SK-N-DZ (cell line): Measurements from ENCODE around the gene VPS26A. TPM values are rescaled to one million over a fixed set of nuclear protein-coding genes. Genes with fewer than 3 reads are reported as not detected.

ENCODE experiments used
- DNase-seq: peaks from one replicate; pipeline ENCODE4 v3.0.0-alpha.2; 2015; ENCODE audit warnings: low spot score
- polyA plus RNA-seq, 2 experiments: library from polyadenylated mRNA; depleted of rRNA; stranded (reverse); fragments of >200 nt; gene quantifications; 2 replicates each; pipeline ENCODE4 v1.2.3, GENCODE V29; 2014

The VPS26A gene
- polyA plus RNA-seq (2014; cell fraction: cytosol; rRNA removed): 19.1 and 28.5 TPM in 2 replicates
- 13.1 and 21.7 TPM in 2 replicates for polyA plus RNA-seq (2014; cell fraction: nucleus; rRNA removed)

GRCh38 chr10:69123747-69124562 lies at the start of gene VPS26A:
VPS26A (plus strand) TSS chr10:69124178; CDS start chr10:69124278, 100 bp downstream.
- peak; percentile 97 for DNase-seq

GRCh38 chr10:69074532-69074931 lies 49.4 kb upstream of the VPS26A start:
- DNase-seq: no peak

GRCh38 chr10:69075431-69075830 lies 48.5 kb upstream of the VPS26A start:
- DNase-seq: no peak

GRCh38 chr10:69078311-69078710 lies 45.7 kb upstream of the VPS26A start:
- no peak for DNase-seq

GRCh38 chr10:69080226-69080625 lies 43.8 kb upstream of the VPS26A start:
- DNase-seq: no peak

- DNase-seq: no peak
Observed at GRCh38 chr10:69086001-69086509, 37.9 kb upstream of the VPS26A start.

- DNase-seq: no peak
Observed at GRCh38 chr10:69087590-69088470, 36.1 kb upstream of the VPS26A start, which contains the start of gene SRGN. SRGN (plus strand) TSS chr10:69088103; CDS start chr10:69088158, 55 bp downstream.

GRCh38 chr10:69088471-69088769 lies 35.6 kb upstream of the VPS26A start:
- no peak for DNase-seq

GRCh38 chr10:69088801-69089501 lies 35.0 kb upstream of the VPS26A start:
- DNase-seq: no peak

GRCh38 chr10:69089638-69090599 lies 34.1 kb upstream of the VPS26A start:
- DNase-seq: no peak

GRCh38 chr10:69090685-69091084 lies 33.3 kb upstream of the VPS26A start:
- no peak for DNase-seq

GRCh38 chr10:69091143-69091651 lies 32.8 kb upstream of the VPS26A start:
- no peak for DNase-seq

GRCh38 chr10:69092959-69093850 lies 30.8 kb upstream of the VPS26A start:
- peak; percentile 79 for DNase-seq

GRCh38 chr10:69093933-69094332 lies 30.0 kb upstream of the VPS26A start:
- no peak for DNase-seq

- no peak for DNase-seq
Observed at GRCh38 chr10:69096045-69096444, 27.9 kb upstream of the VPS26A start.

- DNase-seq: no peak
Observed at GRCh38 chr10:69097729-69098128, 26.2 kb upstream of the VPS26A start.

- DNase-seq: no peak
Observed at GRCh38 chr10:69100136-69100872, 23.7 kb upstream of the VPS26A start.

- DNase-seq: no peak
Observed at GRCh38 chr10:69101451-69102095, 22.4 kb upstream of the VPS26A start.
